ENCODE data around the gene LARGE1. TPM values are rescaled to one million over a fixed set of nuclear protein-coding genes. Genes with fewer than 3 reads are reported as not detected.

Gene LARGE1
- total RNA-seq, 1 experiment from 2014 or later, result 1.5 TPM

GRCh38 chr22:33459137-33459536 is 461.1 kb downstream of the LARGE1 start:
- ChIA-PET POLR2A (no interaction called here), CTCF (no interaction called here), RAD21 (ENCODE audit: low non-redundant PET in 1 of 2, low total read pairs in 2 of 2, uncharacterized antibody in 2 of 2, unreplicated experiment in 2 of 2) (no interaction called here)
- intact Hi-C loops (cut with micrococcal nuclease), result no loop called here
- no peaks in the 10 kb centered on the region for H3K4me1 ChIP-seq (ENCODE audit: control insufficient read depth in 1 of 2, insufficient read depth in 2 of 2, low read length in 2 of 2)
- no peak for TF ChIP-seq CBX3 (IDR thresholded peaks at IDR 0.05; ENCODE audit: low read depth)
- TF ChIP-seq CTCF (IDR thresholded peaks at IDR 0.05 in 2 of 3, conservative IDR thresholded peaks at IDR 0.05 in 1 of 3; ENCODE audit: borderline replicate concordance in 1 of 3, insufficient read depth in 1 of 3, low read depth in 2 of 3, low read length in 2 of 3), result no peak
- TF ChIP-seq ZNF274 (IDR thresholded peaks at IDR 0.05; ENCODE audit: low read depth, low read length), result no peak
- no peak for TF ChIP-seq YY1 (IDR thresholded peaks at IDR 0.05; ENCODE audit: extremely low read depth, insufficient replicate concordance, low read depth, low read length)
- TF ChIP-seq REST (IDR thresholded peaks at IDR 0.05; ENCODE audit: low read depth), result no peak
- no peak for TF ChIP-seq ATF3 (IDR thresholded peaks at IDR 0.05)
- no peak for TF ChIP-seq POLR2AphosphoS5 (IDR thresholded peaks at IDR 0.05; ENCODE audit: low read depth, low read length)
- TF ChIP-seq TCF7L2 (IDR thresholded peaks at IDR 0.05; ENCODE audit: borderline replicate concordance, extremely low read depth, insufficient read depth, insufficient read length), result no peak
- TF ChIP-seq SRF (IDR thresholded peaks at IDR 0.05; ENCODE audit: low read depth), result no peak
- no peak for TF ChIP-seq ZFX (IDR thresholded peaks at IDR 0.05)
- TF ChIP-seq EZH2phosphoT487 (IDR thresholded peaks at IDR 0.05; ENCODE audit: borderline replicate concordance), result no peak
- no peak for TF ChIP-seq CEBPB (IDR thresholded peaks at IDR 0.05; ENCODE audit: low read depth)
- no peak for TF ChIP-seq JUND (IDR thresholded peaks at IDR 0.05)
- no peak for TF ChIP-seq ZBTB33 (IDR thresholded peaks at IDR 0.05; ENCODE audit: extremely low read depth, insufficient replicate concordance, low read length)
- H3K4me3 ChIP-seq (replicated peaks in 1 of 2; ENCODE audit: low read depth in 1 of 2, low read length in 2 of 2), result no peak overlapping the region
- H4K20me1 ChIP-seq (ENCODE audit: insufficient read depth), result no peaks in the 10 kb centered on the region
- no peak overlapping the region for H3K9ac ChIP-seq (ENCODE audit: low read length)
- no peak for ATAC-seq
- H2AFZ ChIP-seq (ENCODE audit: low read depth, low read length, poor library complexity, severe bottlenecking), result no peak overlapping the region
- H3K9me2 ChIP-seq (ENCODE audit: insufficient read depth), result no peaks in the 10 kb centered on the region
- H3K9me3 ChIP-seq (ENCODE audit: control insufficient read depth in 1 of 2, insufficient read depth in 1 of 2, low read depth in 1 of 2, low read length in 2 of 2), result peaks cover 0 to 18% of the 10 kb centered on the region in 2 experiments; a peak in 2 of 4 replicates
- no peak overlapping the region for H3K4me2 ChIP-seq (ENCODE audit: low read length)
- no peaks in the 10 kb centered on the region for H3K36me3 ChIP-seq (ENCODE audit: control insufficient read depth in 1 of 2, insufficient read depth in 2 of 2, low read length in 2 of 2)
- no TSS peak for BruUV-seq (replicated peaks)
- H3K27ac ChIP-seq (ENCODE audit: low read depth, low read length), result no peak overlapping the region
- DNase-seq (ENCODE audit: low read depth, low spot score), result no peak
- H3K79me2 ChIP-seq (ENCODE audit: insufficient read depth, low read length), result no peaks in the 10 kb centered on the region
- no peaks in the 10 kb centered on the region for H3K27me3 ChIP-seq (ENCODE audit: insufficient read depth, low read length)
